Measurements from ENCODE around the gene KLHDC10.

- no peak for TF ChIP-seq EZH2phosphoT487 (IDR thresholded peaks at IDR 0.05; ENCODE audit: insufficient read depth, low read depth)
- no peak for TF ChIP-seq EZH2 (IDR thresholded peaks at IDR 0.05; ENCODE audit: insufficient read depth, poor library complexity, severe bottlenecking)
Observed at GRCh38 chr7:130069179-130069977, 956 bp upstream of the KLHDC10 start.
